Thoracic aorta (tissue), 2 donors: Measurements from ENCODE around the gene HOXC10. TPM values are rescaled to one million over a fixed set of nuclear protein-coding genes. Genes with fewer than 3 reads are reported as not detected.

Experiments
- ATAC-seq: fragments of 150-250 bp; one replicate; pipeline ENCODE4 v1.8.0; 2017; ENCODE audit warnings: low read depth; ENCODE audit not compliant: insufficient number of reproducible peaks, low FRiP score
- DNase-seq: peaks from one replicate; pipeline ENCODE4 v3.0.0-alpha.2; 2020; ENCODE audit warnings: low spot score
- H3K27ac ChIP-seq, 2 donors: fragments of 200-600 bp; sonication (generic); 1 replicate in 1 of 2; 2 replicates in 1 of 2; pipeline ENCODE4 v1.5.1; 2016; ENCODE audit warnings: mild to moderate bottlenecking in 2 of 2, moderate library complexity in 2 of 2
- H3K27me3 ChIP-seq: fragments of 200-600 bp; sonication (generic); replicated peaks from 2 replicates; pipeline ENCODE4 v1.6.0; 2016; ENCODE audit warnings: mild to moderate bottlenecking; ENCODE audit not compliant: insufficient read depth
- H3K36me3 ChIP-seq: fragments of 200-600 bp; sonication (generic); one replicate; pipeline ENCODE4 v1.5.1; 2016
- H3K4me1 ChIP-seq, 2 donors: fragments of 200-600 bp; sonication (generic); 1 replicate in 1 of 2; 2 replicates in 1 of 2; pipeline versions ENCODE4 v1.5.1 to v1.6.0; 2016; ENCODE audit warnings: low read depth in 2 of 2, mild to moderate bottlenecking in 1 of 2; ENCODE audit not compliant: control insufficient read depth in 1 of 2
- H3K4me3 ChIP-seq: fragments of 200-600 bp; sonication (generic); 2 replicates; pipeline ENCODE4 v1.5.1; 2016; ENCODE audit warnings: mild to moderate bottlenecking
- H3K9me3 ChIP-seq: fragments of 200-600 bp; sonication (generic); 2 replicates; pipeline ENCODE4 v1.5.1; 2016
- CTCF ChIP-seq: fragments of 200-600 bp; sonication (generic); IDR thresholded peaks from one replicate; pipeline ENCODE4 v1.5.1; 2019; ENCODE audit warnings: antibody characterized with exemption
- total RNA-seq, 2 donors: library from RNA; depleted of rRNA; stranded (reverse); fragments of >200 nt; gene quantifications; one replicate each; pipeline versions ENCODE4 v1.1.0 to v1.2.3, GENCODE V29; 2016

Gene HOXC10
- total RNA-seq, 2 donors from 2014 or later, result not detected

- H3K27ac ChIP-seq, result peak overlapping the region in 1 of 2 donors; percentile 24
- H3K4me1 ChIP-seq, result peaks cover 15 to 36% of the 10 kb centered on the region in 2 donors
- H3K36me3 ChIP-seq, result no peaks in the 10 kb centered on the region
- H3K4me3 ChIP-seq, result no peak overlapping the region
- ATAC-seq (no peak), DNase-seq (no peak)
- no peak for TF ChIP-seq CTCF
- no peaks in the 10 kb centered on the region for H3K9me3 ChIP-seq
- peaks cover 76% of the 10 kb centered on the region for H3K27me3 ChIP-seq
These were observed 2.9 kb downstream of the HOXC10 start for GRCh38 chr12:53987787-53988230.

GRCh38 chr12:53988541-53989226 lies 3.7 kb downstream of the HOXC10 start:
- ATAC-seq (no peak), DNase-seq (no peak)
- peak overlapping the region in 1 of 2 donors; percentile 24 for H3K27ac ChIP-seq
- peaks cover 82% of the 10 kb centered on the region for H3K27me3 ChIP-seq
- no peaks in the 10 kb centered on the region for H3K36me3 ChIP-seq
- peaks cover 15 to 36% of the 10 kb centered on the region in 2 donors for H3K4me1 ChIP-seq
- H3K9me3 ChIP-seq, result no peaks in the 10 kb centered on the region
- no peak for TF ChIP-seq CTCF
- no peak overlapping the region for H3K4me3 ChIP-seq

GRCh38 chr12:53989227-53990113 lies 4.5 kb downstream of the HOXC10 start:
- ATAC-seq (no peak), DNase-seq (no peak)
- Histone ChIP-seq H3K9me3 (no peaks in the 10 kb centered on the region), H3K36me3 (no peaks in the 10 kb centered on the region), H3K4me3 (no peak overlapping the region), H3K4me1 (peaks cover 18 to 43% of the 10 kb centered on the region in 2 donors), H3K27ac (peak overlapping the region in 1 of 2 donors; percentile 42), H3K27me3 (peaks cover 90% of the 10 kb centered on the region)
- no peak for TF ChIP-seq CTCF

- Histone ChIP-seq H3K9me3 (no peaks in the 10 kb centered on the region), H3K27ac (no peak overlapping the region), H3K4me3 (no peak overlapping the region), H3K36me3 (no peaks in the 10 kb centered on the region), H3K4me1 (peaks cover 22 to 44% of the 10 kb centered on the region in 2 donors), H3K27me3 (peaks cover 87% of the 10 kb centered on the region)
- ATAC-seq, result no peak
- TF ChIP-seq CTCF, result no peak
- no peak for DNase-seq
These were observed 5.5 kb downstream of the HOXC10 start for GRCh38 chr12:53990311-53991076.

GRCh38 chr12:53991077-53991460 lies 6.1 kb downstream of the HOXC10 start:
- no peak for TF ChIP-seq CTCF
- H3K4me3 ChIP-seq, result no peak overlapping the region
- H3K27me3 ChIP-seq, result peaks cover 82% of the 10 kb centered on the region
- ATAC-seq (no peak), DNase-seq (no peak)
- no peaks in the 10 kb centered on the region for H3K9me3 ChIP-seq
- peaks cover 17 to 38% of the 10 kb centered on the region in 2 donors for H3K4me1 ChIP-seq
- no peak overlapping the region for H3K27ac ChIP-seq
- no peaks in the 10 kb centered on the region for H3K36me3 ChIP-seq
